ENCODE data around the gene ASRGL1. TPM values are rescaled to one million over a fixed set of nuclear protein-coding genes. Genes with fewer than 3 reads are reported as not detected.

ASRGL1 gene
- total and polyA plus RNA-seq, 8 donors = 2.9 to 82.0 (median 35.3) TPM

- 55 to 80% (median 75%) methylated on average over 5 of the region's 5 CpGs for WGBS, 5 donors
- H3K9me3 ChIP-seq = no peaks in the 10 kb centered on the region
- no peak for DNase-seq
- intact Hi-C loops (cut with DNase I; ENCODE audit: low total_unique reads) = loop anchor here (10.0 kb wide), 1 partner anchor 301 kb away; no protein-coding TSS in a partner anchor
- no peak overlapping the region for H3K4me3 ChIP-seq
- H3K27ac ChIP-seq = no peak overlapping the region
- H3K4me1 ChIP-seq = peaks cover 14 to 42% (median 31%) of the 10 kb centered on the region in 4 donors
- no peaks in the 10 kb centered on the region for H3K27me3 ChIP-seq
- peaks cover 0 to 12% (median 0%) of the 10 kb centered on the region in 4 donors for H3K36me3 ChIP-seq
- TF ChIP-seq POLR2A (IDR thresholded peaks at IDR 0.05) = no peak
- TF ChIP-seq EP300 (IDR thresholded peaks at IDR 0.05) = no peak
- TF ChIP-seq POLR2AphosphoS5 (IDR thresholded peaks at IDR 0.05) = no peak
- no peak for TF ChIP-seq CTCF (IDR thresholded peaks at IDR 0.05)
Measured at GRCh38 chr11:62393735-62394134, 56.5 kb downstream of the ASRGL1 start.

DNA sequence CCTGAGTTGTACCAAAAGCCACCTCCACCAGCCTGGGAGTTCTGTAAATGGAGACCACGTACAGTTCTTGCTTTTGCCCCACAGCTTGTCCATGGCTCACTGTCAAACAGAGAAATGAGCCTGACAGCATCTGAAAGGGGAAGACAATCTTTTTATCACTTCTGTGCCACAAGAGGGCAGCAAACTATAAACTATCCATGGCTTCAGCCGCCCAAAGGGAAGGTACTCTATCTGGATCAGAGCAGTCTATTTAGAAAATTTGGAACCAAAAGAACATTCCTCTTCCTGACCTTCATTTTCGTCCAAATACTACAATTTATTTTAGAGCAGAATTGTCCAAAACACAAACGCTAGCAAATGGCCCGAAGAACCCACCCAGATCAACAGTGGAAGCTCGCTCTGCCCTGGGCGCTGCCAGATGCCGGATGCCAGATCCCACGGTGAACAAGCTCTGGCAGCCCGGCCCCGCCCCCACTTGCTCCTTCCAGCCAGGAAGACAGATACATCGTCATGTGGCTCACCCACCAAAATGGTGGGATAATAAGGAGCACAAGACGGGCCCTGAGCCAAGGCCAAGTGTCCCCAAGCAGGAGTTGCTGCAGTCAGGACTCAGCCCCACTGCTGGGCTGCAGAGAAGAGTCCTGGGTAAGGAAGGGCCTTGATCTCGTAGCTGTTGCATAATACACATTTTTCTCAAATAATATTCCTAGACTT, 57.7 kb downstream of the ASRGL1 start:
- no peaks in the 10 kb centered on the region for H3K27me3 ChIP-seq
- WGBS, 5 donors = 8 to 21% (median 10%) methylated on average over 14 of the region's 14 CpGs
- TF ChIP-seq EP300 (IDR thresholded peaks at IDR 0.05) (no peak), POLR2AphosphoS5 (IDR thresholded peaks at IDR 0.05) (peak in 1 of 3 donors; percentile 52), CTCF (IDR thresholded peaks at IDR 0.05) (peak in 5 of 7 experiments; percentile 35 to 74 (median 62))
- peak; percentile 57 to 94 for DNase-seq
- H3K36me3 ChIP-seq = peaks cover 0 to 12% (median 0%) of the 10 kb centered on the region in 4 donors
- H3K9me3 ChIP-seq = no peaks in the 10 kb centered on the region
- peak overlapping the region; percentile 23 to 33 (median 30) for H3K4me3 ChIP-seq
- peaks cover 27 to 54% (median 41%) of the 10 kb centered on the region in 4 donors for H3K4me1 ChIP-seq
- intact Hi-C loops (cut with DNase I; ENCODE audit: low total_unique reads) = loop anchor here (10.0 kb wide), 1 partner anchor 300 kb away; no protein-coding TSS in a partner anchor
- H3K27ac ChIP-seq = peak overlapping the region; percentile 36 to 81 (median 66)

GRCh38 chr11:62395885-62396551, 58.8 kb downstream of the ASRGL1 start:
- no peak overlapping the region for H3K4me3 ChIP-seq
- WGBS, 5 donors = 77 to 90% (median 85%) methylated on average over 10 of the region's 10 CpGs
- peak in 1 of 2 donors; percentile 20 for DNase-seq
- peaks cover 0 to 12% (median 0%) of the 10 kb centered on the region in 4 donors for H3K36me3 ChIP-seq
- intact Hi-C loops (cut with DNase I; ENCODE audit: low total_unique reads) = loop anchor here (10.0 kb wide), 1 partner anchor 299 kb away; no protein-coding TSS in a partner anchor
- TF ChIP-seq POLR2AphosphoS5 (IDR thresholded peaks at IDR 0.05) (no peak), CTCF (IDR thresholded peaks at IDR 0.05) (no peak), EP300 (IDR thresholded peaks at IDR 0.05) (no peak), POLR2A (IDR thresholded peaks at IDR 0.05) (no peak)
- peak overlapping the region in 2 of 5 donors; percentile 66 to 88 for H3K27ac ChIP-seq
- peaks cover 37 to 65% (median 52%) of the 10 kb centered on the region in 4 donors for H3K4me1 ChIP-seq
- H3K27me3 ChIP-seq = no peaks in the 10 kb centered on the region
- H3K9me3 ChIP-seq = no peaks in the 10 kb centered on the region
